ENCODE data around the gene RBM26.
"Not testable (repeated sequence)": the region's sequence is repeated elsewhere in the genome, so short reads cannot be mapped to it uniquely, and the experiment has no call there.

The RBM26 gene

DNA sequence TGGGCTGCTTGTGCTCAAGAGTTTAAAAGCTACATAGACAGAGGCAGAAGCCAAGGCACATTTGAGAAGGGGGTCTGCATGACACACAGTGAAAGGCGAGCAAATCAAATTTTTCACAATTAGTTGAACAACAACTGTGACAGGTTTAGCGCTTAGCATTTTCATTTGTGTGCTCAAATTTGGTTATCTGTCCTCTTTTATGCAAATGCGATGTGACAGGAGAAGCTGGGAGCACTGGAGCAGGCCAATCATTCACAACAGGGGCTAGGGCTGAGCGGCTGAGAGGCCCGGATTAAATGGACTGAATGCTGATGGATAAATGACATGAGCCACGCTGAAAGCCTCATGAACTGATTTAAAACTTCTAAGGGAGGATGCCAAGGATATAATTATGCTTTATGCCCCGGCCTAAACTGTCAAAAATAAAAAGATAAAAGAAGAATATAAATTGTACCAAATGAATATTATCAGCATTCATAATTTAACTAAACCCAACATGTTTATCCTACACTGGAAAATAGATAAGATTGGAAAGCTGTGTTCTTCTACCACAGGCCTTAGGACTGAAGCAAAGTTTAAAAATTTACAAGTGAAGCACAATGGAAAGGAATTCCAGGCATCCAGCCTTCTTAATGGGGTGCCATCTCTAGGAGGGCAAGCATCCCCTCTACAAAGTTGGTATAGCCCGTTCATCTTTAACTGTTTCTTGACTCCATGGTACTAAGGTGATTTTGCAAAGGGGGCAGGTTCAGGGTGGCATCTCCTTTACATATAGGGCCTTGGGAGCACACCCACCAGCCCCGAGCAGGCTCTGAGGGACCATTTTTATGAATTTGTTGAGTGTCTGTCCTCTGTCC lies 117.9 kb downstream of the RBM26 start:
- TF ChIP-seq, protein P1, sequence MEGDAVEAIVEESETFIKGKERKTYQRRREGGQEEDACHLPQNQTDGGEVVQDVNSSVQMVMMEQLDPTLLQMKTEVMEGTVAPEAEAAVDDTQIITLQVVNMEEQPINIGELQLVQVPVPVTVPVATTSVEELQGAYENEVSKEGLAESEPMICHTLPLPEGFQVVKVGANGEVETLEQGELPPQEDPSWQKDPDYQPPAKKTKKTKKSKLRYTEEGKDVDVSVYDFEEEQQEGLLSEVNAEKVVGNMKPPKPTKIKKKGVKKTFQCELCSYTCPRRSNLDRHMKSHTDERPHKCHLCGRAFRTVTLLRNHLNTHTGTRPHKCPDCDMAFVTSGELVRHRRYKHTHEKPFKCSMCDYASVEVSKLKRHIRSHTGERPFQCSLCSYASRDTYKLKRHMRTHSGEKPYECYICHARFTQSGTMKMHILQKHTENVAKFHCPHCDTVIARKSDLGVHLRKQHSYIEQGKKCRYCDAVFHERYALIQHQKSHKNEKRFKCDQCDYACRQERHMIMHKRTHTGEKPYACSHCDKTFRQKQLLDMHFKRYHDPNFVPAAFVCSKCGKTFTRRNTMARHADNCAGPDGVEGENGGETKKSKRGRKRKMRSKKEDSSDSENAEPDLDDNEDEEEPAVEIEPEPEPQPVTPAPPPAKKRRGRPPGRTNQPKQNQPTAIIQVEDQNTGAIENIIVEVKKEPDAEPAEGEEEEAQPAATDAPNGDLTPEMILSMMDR (IDR thresholded peaks at IDR 0.05; ENCODE audit: low read depth, low read length, missing control alignments): no peak
- no peak for DNase-seq (ENCODE audit: low read depth)
- H3K4me3 ChIP-seq (ENCODE audit: low read depth, low read length): no peak overlapping the region
- in situ Hi-C loops (cut with HindIII; ENCODE audit: low sequenced_read_pairs): no loop called here

DNA sequence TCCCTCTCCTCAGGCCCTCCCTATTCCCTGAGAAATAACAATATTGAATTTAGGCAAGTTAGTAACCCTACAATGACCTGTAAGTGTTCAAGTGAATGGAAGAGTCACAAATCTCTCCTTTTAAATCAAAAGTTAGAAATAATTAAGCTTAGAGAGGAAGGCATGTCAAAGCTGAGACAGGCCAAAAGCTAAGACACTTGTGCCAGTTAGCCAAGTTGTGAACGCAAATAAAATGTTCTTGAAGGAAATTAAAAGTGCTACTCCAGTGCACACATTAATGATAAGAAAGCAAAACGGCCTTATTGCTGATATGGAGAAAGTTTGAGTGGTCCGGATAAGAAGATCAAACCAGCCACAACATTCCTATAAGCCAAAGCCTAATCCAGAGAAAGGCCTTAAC lies 120.9 kb downstream of the RBM26 start:
- no peak overlapping the region for H3K4me3 ChIP-seq (ENCODE audit: low read depth, low read length)
- DNase-seq (ENCODE audit: low read depth): no peak
- in situ Hi-C loops (cut with HindIII; ENCODE audit: low sequenced_read_pairs): no loop called here
- TF ChIP-seq, protein P1 (IDR thresholded peaks at IDR 0.05; ENCODE audit: low read depth, low read length, missing control alignments): no peak

DNA sequence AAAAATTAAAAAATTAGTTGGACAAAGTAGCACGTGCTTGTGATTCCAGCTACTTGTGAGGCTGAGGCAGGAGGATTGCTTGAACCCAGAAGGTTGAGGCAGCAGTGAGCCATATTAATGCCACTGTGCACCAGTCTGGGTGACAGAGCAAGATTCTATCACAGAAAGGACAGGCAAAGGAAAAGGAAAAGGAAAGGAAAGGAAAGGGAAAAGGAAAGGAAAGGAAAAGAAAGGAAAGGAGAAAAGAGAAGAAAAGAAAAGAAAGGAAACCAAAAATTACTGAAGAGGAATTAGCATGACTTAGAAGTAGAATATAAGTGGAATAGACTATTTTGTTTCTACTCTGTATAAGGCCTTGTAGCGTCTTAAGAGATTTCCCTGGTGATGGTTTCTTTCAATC lies 122.3 kb downstream of the RBM26 start:
- H3K4me3 ChIP-seq (ENCODE audit: low read depth, low read length): no peak overlapping the region
- in situ Hi-C loops (cut with HindIII; ENCODE audit: low sequenced_read_pairs): no loop called here
- TF ChIP-seq, protein P1 (IDR thresholded peaks at IDR 0.05; ENCODE audit: low read depth, low read length, missing control alignments): no peak
- DNase-seq (ENCODE audit: low read depth): no peak

DNA sequence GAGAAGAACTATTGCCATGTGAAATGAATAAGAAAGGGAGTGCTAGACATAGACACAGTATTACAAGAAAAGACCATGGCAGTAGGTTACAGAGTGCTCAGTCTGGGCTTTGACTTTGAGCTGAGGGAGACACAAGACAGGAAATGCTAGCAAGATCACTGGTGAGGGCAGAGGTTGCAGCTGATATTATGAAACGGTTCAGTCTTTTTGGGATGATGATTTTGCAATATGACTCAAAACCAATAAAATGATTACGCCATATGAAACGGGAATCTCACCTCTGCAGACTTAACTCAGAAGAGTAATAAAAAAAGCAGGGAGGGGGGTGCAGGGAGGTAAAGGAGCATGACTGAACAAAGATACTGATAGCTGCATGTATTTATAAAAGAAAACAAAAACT lies 123.1 kb downstream of the RBM26 start:
- DNase-seq (ENCODE audit: low read depth): no peak
- H3K4me3 ChIP-seq (ENCODE audit: low read depth, low read length): no peak overlapping the region
- in situ Hi-C loops (cut with HindIII; ENCODE audit: low sequenced_read_pairs): no loop called here
- TF ChIP-seq, protein P1 (IDR thresholded peaks at IDR 0.05; ENCODE audit: low read depth, low read length, missing control alignments): no peak

DNA sequence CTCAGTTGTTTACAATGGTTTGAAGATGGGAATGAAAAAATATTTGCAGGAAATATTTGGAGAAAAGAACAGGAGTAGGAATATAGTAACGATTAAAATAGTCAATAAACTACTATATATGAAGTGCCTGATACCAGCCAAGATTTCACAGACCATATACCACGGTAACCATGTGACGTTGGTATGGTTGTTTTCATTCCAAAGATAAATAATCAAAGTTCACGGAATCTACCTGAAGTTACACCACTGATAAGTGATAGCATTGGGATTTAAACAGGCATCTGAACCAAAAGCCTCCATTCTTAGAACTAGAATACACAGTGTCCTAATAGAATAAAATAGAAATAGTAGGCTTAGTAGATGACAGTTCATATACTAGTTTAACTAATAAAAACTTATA lies 123.5 kb downstream of the RBM26 start:
- in situ Hi-C loops (cut with HindIII; ENCODE audit: low sequenced_read_pairs): no loop called here
- H3K4me3 ChIP-seq (ENCODE audit: low read depth, low read length): no peak overlapping the region
- TF ChIP-seq, protein P1 (IDR thresholded peaks at IDR 0.05; ENCODE audit: low read depth, low read length, missing control alignments): no peak
- no peak for DNase-seq (ENCODE audit: low read depth)

DNA sequence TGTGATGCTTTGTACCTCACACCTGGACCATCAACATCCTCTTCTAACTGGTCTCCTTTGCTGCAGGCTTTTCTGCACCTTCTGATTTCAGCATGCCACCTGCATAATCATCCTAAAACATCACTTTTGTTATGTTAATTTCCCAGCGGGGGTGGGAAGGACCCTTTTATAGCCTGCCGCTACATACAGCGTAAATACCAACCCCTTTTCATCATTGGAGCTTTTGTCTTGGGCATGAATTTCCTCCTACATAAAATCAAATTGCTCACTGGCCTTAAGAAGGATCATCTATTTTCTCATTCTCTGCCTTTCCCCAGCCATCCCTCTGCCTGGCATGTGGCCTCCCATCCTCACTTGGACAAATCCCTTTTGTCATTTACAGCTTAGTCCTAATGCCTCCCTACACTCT lies 124.7 kb downstream of the RBM26 start:
- TF ChIP-seq, protein P1 (IDR thresholded peaks at IDR 0.05; ENCODE audit: low read depth, low read length, missing control alignments): no peak
- in situ Hi-C loops (cut with HindIII; ENCODE audit: low sequenced_read_pairs): no loop called here
- H3K4me3 ChIP-seq (ENCODE audit: low read depth, low read length): no peak overlapping the region
- DNase-seq (ENCODE audit: low read depth): no peak

DNA sequence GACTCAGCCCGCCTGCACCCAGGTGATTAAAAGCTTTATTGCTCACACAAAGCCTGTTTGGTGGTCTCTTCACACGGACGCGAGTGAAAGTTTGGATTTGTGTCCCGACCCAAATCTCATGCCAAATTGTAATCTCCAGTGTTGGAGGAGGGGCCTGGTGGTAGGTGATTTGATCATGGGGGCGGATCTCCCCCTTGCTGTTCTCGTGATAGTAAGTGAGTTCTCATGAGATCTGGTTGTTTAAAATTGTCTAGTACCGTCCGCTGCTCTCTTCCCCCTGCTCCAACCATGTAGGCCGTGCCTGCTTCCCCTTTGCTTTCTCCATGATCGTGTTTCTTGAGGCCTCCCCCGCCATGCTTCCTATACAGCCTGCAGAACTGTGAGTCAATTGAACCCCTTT lies 126.3 kb downstream of the RBM26 start:
- H3K4me3 ChIP-seq (ENCODE audit: low read depth, low read length); DNase-seq (ENCODE audit: low read depth); in situ Hi-C loops (cut with HindIII; ENCODE audit: low sequenced_read_pairs): not testable (repeated sequence)
